HG03439 (cell line): ENCODE results near the gene KAZN.

Experiments used
- ATAC-seq: cut with Tn5 transposase; IDR thresholded peaks from one replicate; pipeline ENCODE4 v1.9.1; 2021; ENCODE audit warnings: mild to moderate bottlenecking, moderate library complexity; ENCODE audit not compliant: unreplicated experiment

KAZN gene

GRCh38 chr1:14738647-14739046 is 140.2 kb downstream of the KAZN start:
- ATAC-seq = no peak

GRCh38 chr1:14739082-14739832 is 140.8 kb downstream of the KAZN start:
- no peak for ATAC-seq

- no peak for ATAC-seq
Observed at GRCh38 chr1:14740016-14740415, 141.5 kb downstream of the KAZN start.

GRCh38 chr1:14741082-14741481 is 142.6 kb downstream of the KAZN start:
- ATAC-seq = no peak

GRCh38 chr1:14741532-14741931 is 143.0 kb downstream of the KAZN start:
- ATAC-seq = no peak

GRCh38 chr1:14742181-14742980 is 143.9 kb downstream of the KAZN start:
- ATAC-seq = no peak

GRCh38 chr1:14743368-14743767 is 144.9 kb downstream of the KAZN start:
- no peak for ATAC-seq

GRCh38 chr1:14745001-14745720 is 146.7 kb downstream of the KAZN start:
- ATAC-seq = no peak

- no peak for ATAC-seq
Observed at GRCh38 chr1:14745789-14746188, 147.3 kb downstream of the KAZN start.

GRCh38 chr1:14746393-14746792 is 147.9 kb downstream of the KAZN start:
- ATAC-seq = no peak

GRCh38 chr1:14748151-14748550 is 149.7 kb downstream of the KAZN start:
- no peak for ATAC-seq

- no peak for ATAC-seq
Observed at GRCh38 chr1:14748977-14749376, 150.5 kb downstream of the KAZN start.

- ATAC-seq = no peak
Observed at GRCh38 chr1:14750490-14750889, 152.0 kb downstream of the KAZN start.

GRCh38 chr1:14755518-14756252 is 157.2 kb downstream of the KAZN start:
- no peak for ATAC-seq

- no peak for ATAC-seq
Observed at GRCh38 chr1:14756589-14757285, 158.3 kb downstream of the KAZN start.

- no peak for ATAC-seq
Observed at GRCh38 chr1:14757286-14757625, 158.8 kb downstream of the KAZN start.

GRCh38 chr1:14759042-14759818 is 160.7 kb downstream of the KAZN start:
- ATAC-seq = no peak

GRCh38 chr1:14759843-14760242 is 161.4 kb downstream of the KAZN start:
- ATAC-seq = no peak

GRCh38 chr1:14760780-14761179 is 162.3 kb downstream of the KAZN start:
- ATAC-seq = no peak
